HG02759 (cell line): ENCODE results near the gene HOPX.
A peak's percentile ranks its signal among the peaks of the same experiment; 100 is the strongest.
"Not testable (repeated sequence)": the region's sequence is repeated elsewhere in the genome, so short reads cannot be mapped to it uniquely, and the experiment has no call there.

Experiments
- ATAC-seq: cut with Tn5 transposase; IDR thresholded peaks from one replicate; pipeline ENCODE4 v1.9.1; 2021; ENCODE audit warnings: mild to moderate bottlenecking, moderate library complexity; ENCODE audit not compliant: unreplicated experiment

The HOPX gene

GRCh38 chr4:56689201-56689969, 8.3 kb upstream of the HOPX start:
- no peak for ATAC-seq

- ATAC-seq, result no peak
Measured at GRCh38 chr4:56688094-56688647, 7.1 kb upstream of the HOPX start.

- no peak for ATAC-seq
Measured at GRCh38 chr4:56686537-56687231, 5.6 kb upstream of the HOPX start.

- ATAC-seq, result no peak
Measured at GRCh38 chr4:56684320-56685050, 3.4 kb upstream of the HOPX start.

DNA sequence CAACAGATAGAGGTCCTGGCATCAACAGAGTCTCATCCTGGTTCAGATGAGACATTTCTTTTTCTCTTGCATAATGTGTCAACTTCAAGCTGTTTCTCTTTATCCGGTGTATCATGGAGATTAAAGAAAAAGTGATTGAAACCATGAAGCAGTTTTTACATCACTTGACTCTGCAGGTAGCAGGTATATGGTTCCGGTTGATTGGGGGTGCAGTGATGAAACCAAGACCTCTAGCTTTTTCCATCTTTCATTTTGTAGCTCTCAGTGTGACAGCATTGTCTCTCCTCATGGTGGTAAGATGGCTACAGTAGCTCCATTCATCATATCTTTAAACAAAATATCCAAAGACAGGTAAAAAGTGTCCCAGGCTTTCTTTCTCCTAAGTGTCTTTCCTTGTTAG, 2.4 kb upstream of the HOPX start:
- no peak for ATAC-seq

DNA sequence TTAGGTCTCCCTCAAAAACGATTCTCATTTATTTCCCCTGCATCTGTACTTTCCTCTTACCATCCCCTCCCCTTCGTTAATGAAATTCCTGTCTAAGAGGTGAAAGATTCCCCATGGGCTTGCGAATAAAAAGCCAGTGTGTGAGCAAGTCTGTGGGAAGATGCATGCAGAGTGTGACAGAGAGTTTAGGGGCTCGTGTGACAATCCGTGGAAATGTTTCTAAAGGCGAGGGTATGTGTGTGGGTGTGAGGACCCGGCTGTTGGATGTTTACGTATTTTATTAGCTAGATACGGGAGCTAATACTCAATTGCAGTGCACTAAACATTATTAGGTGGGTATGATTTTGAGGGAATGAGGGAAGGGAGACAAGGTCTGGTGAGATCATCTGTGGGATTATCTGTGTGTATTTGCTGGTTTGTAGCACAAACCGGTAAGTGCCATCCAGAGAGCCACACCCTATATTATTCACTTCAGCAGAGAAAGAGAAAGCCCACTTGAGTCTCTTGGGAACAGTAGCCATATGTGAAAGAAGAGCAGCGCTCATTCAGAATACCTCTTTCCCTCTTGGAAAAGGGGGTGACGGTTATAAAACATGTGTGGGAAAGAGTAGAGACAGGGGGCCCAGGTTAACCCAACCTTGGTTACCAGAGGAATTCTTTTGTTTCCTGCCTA, 893 bp upstream of the HOPX start:
- ATAC-seq, result no peak

DNA sequence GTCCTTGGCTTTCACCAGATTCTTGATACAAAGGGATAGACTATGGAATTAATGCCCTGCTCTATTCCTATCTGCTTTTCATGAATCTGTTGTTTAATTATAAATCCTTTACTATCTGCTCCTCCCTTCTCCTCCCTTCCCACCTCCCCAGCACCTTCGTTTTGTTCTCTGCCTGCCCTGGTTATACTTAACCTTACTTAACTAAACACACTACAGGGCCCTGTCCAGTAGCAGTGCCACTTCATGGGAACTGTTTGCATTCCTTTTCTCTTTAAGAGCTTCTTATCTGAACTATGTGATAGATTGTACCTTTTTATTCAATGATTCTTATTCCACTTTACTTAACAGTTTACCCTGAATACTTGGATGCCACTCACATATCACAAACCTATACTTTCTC, 830 bp downstream of the HOPX start:
- ATAC-seq, result no peak

GRCh38 chr4:56677711-56678110, 3.4 kb downstream of the HOPX start:
- ATAC-seq, result no peak

DNA sequence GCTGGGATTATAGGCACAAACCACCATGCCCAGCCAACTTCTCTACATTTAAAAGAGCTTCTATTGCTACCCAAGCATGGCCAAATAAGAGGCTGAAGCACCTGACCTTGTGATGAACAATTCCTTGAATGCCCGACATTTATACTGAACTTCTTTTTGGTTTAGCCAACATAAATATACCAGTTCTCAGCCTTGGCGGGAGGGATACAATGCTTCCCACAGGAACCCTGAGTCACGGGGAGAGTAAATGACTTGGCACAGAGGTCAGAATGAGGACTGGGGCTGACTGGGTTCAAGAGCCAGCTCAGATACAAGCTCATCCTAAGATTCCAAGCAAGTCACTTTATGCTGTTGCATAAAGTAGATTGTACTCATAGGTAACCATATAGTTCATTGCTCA, 6.1 kb downstream of the HOPX start:
- no peak for ATAC-seq

GRCh38 chr4:56671860-56672259, 9.2 kb downstream of the HOPX start:
- no peak for ATAC-seq

- no peak for ATAC-seq
Measured at GRCh38 chr4:56671373-56671772, 9.7 kb downstream of the HOPX start.

- no peak for ATAC-seq
Measured at GRCh38 chr4:56668267-56668666, 12.8 kb downstream of the HOPX start.

DNA sequence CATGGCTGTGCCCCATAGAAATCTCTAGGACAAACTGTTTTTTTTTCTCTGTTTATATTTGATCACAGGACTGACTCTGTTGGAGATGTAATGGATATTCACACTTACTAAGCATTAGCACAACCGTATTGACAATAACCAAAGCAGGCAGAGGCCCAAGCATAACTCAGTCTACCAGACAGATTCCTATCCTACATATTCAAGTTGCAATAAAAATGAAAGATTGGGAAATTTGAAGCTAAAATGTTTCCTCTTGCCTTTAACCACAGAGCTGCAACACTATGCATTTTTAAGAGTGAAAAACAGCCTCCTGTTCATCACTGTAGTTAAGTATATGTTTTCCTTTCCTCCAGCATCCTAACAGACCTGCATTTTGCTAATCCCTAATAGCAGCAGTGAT, 13.7 kb downstream of the HOPX start:
- ATAC-seq, result not testable (repeated sequence)

DNA sequence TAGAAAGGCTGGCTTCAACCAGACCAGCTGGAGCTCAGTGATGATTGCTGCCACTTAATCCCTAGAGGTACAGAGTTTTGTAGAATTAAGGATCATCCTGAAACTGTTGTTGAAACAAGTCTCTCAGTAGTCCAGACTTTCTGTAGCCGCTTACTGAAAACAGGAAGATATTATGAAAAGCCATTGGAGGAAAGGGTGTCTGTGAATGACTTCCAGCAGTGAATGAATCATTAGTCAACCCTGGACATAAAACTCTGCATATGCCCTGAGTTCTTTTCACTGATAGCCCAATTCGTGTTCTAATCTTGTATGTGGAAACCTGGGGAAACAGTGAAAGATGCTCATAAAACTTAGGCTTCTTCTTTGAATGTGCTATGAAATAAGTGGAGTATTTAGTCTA, 14.8 kb downstream of the HOPX start:
- ATAC-seq, result no peak

GRCh38 chr4:56665781-56666180, 15.3 kb downstream of the HOPX start:
- no peak for ATAC-seq

DNA sequence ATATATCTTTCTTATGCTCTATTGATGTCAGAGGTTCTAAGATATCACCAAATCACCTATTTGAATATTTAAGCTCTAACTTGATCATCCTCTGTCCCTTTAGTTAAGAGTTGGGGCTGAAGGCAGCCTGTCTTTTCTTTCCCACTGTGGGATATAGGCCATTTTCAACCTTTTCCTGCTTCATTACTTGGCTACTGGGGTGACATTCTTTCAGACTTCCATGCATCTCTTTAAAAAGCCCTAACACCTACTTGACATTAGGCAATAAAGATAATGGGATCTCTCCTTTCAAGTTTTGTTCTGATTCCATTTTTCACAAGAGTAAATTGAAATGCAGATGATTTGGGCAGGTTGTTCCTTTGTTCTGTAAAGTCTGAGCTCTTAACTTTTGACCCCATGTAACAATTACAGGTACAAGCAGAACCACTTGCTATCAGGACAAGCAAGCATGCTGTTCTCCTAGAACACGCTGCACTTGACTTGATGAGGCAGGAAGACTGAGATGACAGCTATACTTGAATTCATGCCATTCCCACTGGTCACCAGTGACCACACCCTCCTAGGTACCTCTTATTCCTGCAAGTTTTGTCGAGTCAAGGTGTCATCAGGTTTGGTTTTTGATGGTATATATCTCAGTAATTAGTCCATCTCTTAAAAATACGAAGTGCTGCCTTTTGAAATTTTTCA, 18.2 kb downstream of the HOPX start:
- no peak for ATAC-seq

DNA sequence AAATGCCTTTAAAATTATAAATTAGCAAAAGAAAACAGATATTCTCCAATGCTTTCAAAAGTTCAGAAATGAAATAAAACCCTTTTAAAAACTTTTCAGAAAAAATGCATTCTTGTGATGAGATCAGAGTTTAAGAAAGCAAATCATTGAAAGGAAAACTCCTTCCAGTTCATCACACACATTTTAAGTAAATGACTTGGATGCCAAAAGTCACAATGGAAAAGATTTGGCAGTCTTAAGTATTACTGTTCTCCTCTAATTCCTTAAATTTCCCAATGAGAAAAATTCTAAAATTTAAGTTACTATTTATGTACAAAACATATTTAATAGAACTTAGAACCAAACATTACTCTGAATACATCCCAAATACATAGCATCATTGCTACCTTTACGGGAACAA, 21.1 kb downstream of the HOPX start:
- no peak for ATAC-seq

DNA sequence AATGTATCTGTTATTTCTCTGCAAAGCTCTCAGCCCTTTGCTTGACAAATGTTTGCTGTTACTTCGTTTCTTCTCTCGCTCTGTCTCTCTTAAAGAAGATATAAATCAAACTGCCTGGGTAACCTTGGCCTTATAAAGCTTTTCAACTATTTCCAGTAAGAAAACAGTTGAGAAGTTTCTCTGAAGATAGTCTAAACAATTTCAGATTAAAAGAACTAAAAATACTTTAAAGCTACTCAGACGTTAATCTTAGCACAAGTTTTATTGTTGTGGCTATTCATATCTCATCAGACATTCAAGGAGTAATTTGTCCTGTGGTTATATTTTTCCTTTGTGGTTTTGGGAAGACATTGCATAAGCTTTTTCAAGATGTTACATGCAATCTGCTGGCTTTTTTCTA, 22.6 kb downstream of the HOPX start:
- no peak for ATAC-seq

GRCh38 chr4:56657818-56658217, 23.3 kb downstream of the HOPX start:
- no peak for ATAC-seq

DNA sequence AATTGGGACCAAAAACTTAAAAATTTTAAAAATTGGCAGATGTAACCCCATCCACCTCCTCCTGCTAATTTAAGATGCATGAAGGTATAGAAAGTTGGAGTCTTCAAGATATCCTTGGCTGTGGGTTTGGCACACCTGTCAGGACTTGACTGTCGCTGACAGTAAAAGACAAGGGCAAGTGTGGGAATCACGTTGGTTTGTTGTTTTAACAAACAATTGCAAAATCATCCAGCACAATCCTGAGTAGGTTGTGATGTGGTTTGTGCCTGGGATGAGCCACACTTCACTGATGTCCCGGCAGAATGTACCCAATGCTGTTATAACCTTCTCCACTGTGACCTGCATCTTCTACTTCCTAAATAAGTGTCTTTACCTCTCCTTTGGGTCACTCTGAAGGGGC, 24.0 kb downstream of the HOPX start:
- no peak for ATAC-seq

GRCh38 chr4:56656346-56656643, 24.8 kb downstream of the HOPX start:
- ATAC-seq, result peak; percentile 55
